ENCODE results near the gene TTI1.
"Not testable (repeated sequence)": the region's sequence is repeated elsewhere in the genome, so short reads cannot be mapped to it uniquely, and the experiment has no call there.

Gene TTI1

GRCh38 chr20:38011696-38012095, 21.6 kb downstream of the TTI1 start:
- no peak overlapping the region for H3K27ac ChIP-seq
- no peak for TF ChIP-seq CTCF (conservative IDR thresholded peaks at IDR 0.05)

- not testable (repeated sequence) for H3K27ac ChIP-seq
These were observed 23.8 kb downstream of the TTI1 start for GRCh38 chr20:38009416-38009815.

GRCh38 chr20:38008233-38008944, 24.9 kb downstream of the TTI1 start:
- TF ChIP-seq CTCF (conservative IDR thresholded peaks at IDR 0.05): no peak
- H3K27ac ChIP-seq: no peak overlapping the region

GRCh38 chr20:38007526-38007925, 25.7 kb downstream of the TTI1 start:
- no peak for TF ChIP-seq CTCF (conservative IDR thresholded peaks at IDR 0.05)

GRCh38 chr20:38005903-38006302, 27.4 kb downstream of the TTI1 start:
- TF ChIP-seq CTCF (conservative IDR thresholded peaks at IDR 0.05): no peak

More at GRCh38 chr20:38007526-38007925, 25.7 kb downstream of the TTI1 start:
- no peak overlapping the region for H3K27ac ChIP-seq

GRCh38 chr20:38004416-38004815, 28.8 kb downstream of the TTI1 start:
- peak overlapping the region; percentile 68 for H3K27ac ChIP-seq
- TF ChIP-seq CTCF (conservative IDR thresholded peaks at IDR 0.05): no peak

More at GRCh38 chr20:38005903-38006302, 27.4 kb downstream of the TTI1 start:
- H3K27ac ChIP-seq: peak overlapping the region; percentile 68

GRCh38 chr20:38002422-38002821, 30.8 kb downstream of the TTI1 start:
- no peak overlapping the region for H3K27ac ChIP-seq
- no peak for TF ChIP-seq CTCF (conservative IDR thresholded peaks at IDR 0.05)

GRCh38 chr20:38001981-38002380, 31.3 kb downstream of the TTI1 start:
- H3K27ac ChIP-seq: no peak overlapping the region
- TF ChIP-seq CTCF (conservative IDR thresholded peaks at IDR 0.05): no peak
